Activated CD4-positive, alpha-beta T cell treated with anti-CD3 and anti-CD28 coated beads, Interleukin-2, amount 50 U/mL, for 48 hours (primary cell): ENCODE results near the gene ARPC2.
A peak's percentile ranks its signal among the peaks of the same experiment; 100 is the strongest.

Experiments used
- DNase-seq, 2 experiments: peaks; one replicate each; pipeline ENCODE4 v3.0.0-alpha.2; 2020

Gene ARPC2

DNA sequence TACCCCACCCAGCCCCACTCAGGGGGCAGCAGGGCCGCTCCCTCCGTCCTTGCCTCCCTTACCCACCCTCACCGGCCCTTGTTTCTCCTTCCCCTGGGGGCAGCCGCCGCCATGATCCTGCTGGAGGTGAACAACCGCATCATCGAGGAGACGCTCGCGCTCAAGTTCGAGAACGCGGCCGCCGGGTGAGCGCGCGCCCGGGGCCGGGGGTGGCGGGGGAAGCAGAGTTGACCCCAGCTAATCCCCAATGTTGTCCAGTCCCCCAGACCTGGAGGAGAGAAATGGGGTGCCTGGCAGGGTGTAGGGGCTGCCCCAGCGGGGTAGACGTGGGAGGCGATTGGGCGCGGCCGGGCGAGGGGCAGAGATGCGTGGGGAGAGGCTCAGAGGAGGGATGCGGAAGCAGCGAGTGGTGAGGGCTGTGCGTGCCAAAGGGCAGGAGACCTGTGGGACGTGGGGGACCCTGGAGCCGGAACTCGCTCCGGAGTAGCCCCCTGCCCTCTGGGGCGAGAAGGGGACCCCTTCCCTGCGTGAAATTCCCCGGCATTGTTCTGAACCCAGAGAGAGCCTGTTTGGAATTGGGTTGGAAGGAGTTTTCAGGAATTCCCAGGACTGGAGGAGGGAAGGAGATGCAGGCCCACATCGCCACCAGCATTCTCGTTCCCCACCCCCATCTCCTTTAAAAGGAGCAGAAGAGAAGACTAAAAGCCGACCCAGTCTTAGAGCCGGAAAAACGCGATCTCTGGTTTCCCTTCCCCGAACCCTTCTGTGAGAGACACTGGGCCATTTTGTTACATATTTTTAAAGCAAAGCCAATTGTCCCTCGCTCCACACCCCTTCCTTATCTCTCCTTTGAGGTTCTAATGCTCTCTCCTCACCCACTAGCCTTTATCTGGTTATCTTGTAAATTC is 625 bp downstream of the ARPC2 start:
- peak; percentile 78 to 83 for DNase-seq

DNA sequence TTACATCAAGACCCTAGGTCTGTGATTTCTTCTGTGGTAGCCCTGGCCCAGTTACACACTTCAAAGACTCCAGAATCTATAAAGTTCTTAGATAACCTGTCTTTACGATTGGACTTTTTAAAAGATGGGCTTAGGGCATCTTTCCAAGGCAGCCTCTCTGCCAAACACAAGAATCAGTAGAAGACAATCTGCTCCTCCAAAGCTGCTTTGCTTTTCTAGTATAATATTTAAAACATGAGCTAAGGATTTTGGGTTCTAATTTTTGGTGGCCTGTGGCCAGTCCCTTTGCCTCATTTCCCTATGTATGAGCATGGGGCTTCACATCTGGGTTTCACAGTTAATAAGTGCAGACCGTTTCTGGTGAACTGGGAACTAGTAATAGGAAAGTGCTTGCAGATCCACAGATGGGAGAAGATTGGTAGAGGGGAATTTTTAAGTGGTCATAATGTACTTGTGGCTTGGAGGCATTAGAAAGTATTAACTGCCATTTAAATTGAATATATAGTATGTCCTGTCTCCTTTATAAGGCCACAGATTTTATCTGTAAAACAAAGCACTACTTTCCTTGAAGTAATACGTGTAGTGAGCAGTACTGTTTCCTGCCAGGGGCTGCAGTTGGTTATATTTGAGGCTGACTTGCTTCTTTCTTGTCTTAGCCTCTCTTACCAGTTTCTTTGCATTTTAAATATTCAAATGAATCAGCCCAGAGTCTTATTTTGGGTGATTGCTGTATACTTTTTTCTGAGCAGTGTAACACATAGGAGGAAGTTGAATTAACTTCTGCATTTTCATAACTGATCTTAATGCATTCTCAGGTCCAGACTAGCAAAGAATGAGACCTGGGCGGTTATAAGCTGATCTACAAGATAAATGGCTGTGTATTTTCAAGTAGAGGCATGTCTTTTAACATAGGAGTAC is 1.5 kb downstream of the ARPC2 start:
- peak in 1 of 2 experiments; percentile 35 for DNase-seq

DNA sequence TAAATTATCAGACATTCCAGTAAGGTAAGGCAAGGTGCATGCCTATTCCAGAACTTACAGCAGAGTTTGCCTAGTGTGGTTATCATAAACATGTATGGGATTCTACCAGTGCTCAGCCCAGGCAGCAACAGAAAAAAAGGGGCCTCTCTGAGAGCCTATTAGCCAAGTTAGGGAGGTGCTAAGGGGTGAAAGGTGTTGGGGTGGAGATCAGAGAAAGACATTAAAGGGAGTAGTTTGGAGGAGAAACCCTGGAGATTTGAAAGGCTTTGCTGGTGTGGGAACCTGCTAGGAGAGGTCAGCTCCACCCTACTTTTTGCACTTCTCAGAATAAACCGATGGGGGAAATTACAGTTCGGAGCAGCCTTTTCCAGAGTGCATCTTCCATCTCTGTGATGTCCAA is 2.9 kb downstream of the ARPC2 start:
- DNase-seq = no peak

GRCh38 chr2:218221000-218221399 is 4.0 kb downstream of the ARPC2 start:
- no peak for DNase-seq

DNA sequence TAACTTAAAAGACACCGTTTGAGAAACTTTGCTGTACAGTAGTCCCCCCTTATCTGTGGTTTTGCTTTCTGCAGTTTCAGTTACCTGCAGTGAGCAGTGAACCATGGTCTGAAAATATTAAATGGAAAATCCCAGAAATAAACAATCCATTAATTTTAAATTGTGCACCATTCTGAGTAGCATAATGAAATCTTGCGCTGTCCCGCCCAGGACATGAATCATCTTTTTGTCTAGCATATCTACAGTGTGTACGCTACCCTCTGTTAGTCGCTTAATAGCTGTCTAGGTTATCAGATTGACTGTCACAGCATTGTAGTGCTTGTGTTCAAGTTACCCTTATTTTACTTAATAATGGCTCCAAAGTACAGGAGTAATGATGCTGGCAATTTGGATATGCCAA is 6.1 kb downstream of the ARPC2 start:
- peak in 1 of 2 experiments; percentile 31 for DNase-seq

DNA sequence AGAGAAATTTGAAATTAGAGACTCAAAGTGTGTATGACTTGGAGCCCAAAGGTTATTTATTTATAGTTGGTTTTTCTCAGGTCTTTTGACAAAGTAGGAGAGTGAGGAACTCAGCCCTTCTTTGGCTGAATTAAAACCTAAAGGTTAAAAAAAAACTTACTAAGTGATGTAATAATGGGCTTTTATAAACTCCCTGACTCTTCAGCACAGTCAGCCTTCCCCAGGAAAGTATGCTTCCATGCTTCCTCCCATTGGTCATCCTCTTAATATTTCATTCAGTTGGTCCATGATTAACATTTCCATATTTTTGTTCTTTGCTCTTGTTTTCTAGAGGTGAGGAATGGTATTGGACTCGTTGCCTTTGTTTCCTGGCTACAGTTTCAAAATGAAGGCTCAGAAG is 7.2 kb downstream of the ARPC2 start:
- DNase-seq = no peak

GRCh38 chr2:218226903-218227302 is 9.9 kb downstream of the ARPC2 start:
- no peak for DNase-seq

GRCh38 chr2:218228366-218229090 is 11.5 kb downstream of the ARPC2 start:
- DNase-seq = no peak

DNA sequence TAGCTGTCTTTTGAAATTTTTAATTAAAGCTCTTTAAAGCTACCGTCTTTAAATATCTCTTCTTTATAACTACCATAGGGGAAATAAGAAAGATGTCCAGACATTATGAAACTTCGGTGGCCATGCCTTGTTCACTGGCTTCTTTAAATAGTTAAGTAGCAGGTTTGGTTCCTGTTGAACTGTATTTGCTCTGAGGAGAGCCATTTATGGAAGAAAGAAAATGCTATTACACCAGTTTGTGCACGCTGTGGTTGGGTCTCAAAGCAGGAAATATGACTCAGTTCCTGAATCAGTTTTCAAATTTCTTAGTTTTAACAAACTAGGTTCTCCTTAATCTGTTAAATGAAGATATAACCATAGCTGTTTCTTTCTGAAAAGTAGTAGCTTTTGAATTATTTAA is 12.2 kb downstream of the ARPC2 start:
- peak in 1 of 2 experiments; percentile 39 for DNase-seq

- no peak for DNase-seq
These were observed 12.9 kb downstream of the ARPC2 start for GRCh38 chr2:218229851-218230250.

DNA sequence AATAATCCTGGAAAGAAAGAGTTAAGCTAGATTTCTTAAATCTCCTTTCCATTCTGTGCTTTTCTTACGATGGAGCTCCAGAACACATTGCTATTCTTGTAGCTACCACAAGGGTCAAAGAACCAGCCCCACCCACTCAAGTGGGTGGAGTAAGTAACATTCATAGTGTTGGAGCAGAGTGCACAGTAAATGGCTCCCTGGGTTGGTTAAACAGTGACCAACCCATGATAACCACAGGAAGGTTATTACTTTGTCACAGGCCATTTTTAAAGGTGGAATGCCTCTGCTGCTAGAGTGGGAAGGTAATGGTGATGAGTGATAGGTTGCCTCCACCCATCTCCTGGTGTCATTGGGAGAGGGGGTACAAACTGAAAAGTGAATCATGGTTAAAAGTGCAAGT is 13.9 kb downstream of the ARPC2 start:
- DNase-seq = peak in 1 of 2 experiments; percentile 37

DNA sequence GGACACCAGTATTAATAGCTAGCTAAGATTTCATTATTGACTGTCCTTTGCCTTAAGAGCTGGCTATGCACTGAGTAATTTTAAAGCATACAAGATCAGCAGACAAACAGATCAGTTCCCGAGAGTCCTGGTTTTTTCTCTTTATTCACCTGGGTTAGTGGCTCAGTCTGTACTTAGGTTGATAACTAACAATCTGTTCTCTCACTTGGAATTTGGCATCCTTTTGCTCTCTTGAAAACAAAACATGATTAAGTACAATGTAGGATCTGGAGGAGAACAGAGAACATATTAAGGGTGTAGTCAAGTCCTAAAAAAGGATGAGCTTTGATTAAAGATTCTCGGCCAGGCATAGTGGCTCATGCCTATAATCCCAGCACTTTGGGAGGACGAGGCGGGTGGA is 16.6 kb downstream of the ARPC2 start:
- DNase-seq = no peak

- no peak for DNase-seq
These were observed 17.5 kb downstream of the ARPC2 start for GRCh38 chr2:218234521-218234920.

DNA sequence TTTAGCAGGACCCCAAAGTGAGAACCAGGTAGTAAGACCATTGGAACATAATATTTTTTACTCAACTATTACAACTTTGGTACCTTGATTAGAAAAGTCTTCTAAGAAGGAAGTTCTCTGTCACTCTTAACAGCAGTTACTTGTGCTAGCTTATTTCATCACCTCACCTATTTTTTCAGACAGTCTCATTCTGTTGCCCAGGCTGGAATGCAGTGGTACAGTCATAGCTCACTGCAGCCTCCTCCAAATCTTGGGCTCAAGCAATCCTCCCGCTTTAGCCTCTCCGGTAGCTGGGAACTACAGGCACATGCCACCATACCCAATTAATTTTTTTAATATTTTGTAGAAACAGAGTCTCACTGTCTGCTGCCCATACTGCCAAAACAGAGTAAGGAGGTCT is 18.0 kb downstream of the ARPC2 start:
- DNase-seq = no peak

GRCh38 chr2:218236829-218237228 is 19.8 kb downstream of the ARPC2 start:
- no peak for DNase-seq

DNA sequence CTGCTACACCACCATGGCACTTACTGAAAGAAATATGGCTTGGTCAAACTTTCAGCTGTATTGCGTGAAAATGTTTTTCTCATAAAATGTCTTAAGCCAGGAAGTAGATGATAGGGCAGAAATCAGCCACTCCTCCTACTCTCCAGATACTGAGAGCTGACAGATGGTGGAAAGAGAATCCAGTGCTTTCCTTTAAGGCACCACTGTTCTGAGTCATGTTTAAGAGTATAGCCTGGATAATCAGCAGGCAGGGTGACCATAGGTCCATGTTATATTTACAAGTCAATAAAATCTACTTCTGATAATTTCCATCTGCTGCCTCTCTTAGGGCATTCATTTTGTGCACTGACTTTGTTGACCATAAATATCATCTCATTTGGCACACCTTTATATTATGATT is 21.9 kb downstream of the ARPC2 start:
- DNase-seq = no peak

DNA sequence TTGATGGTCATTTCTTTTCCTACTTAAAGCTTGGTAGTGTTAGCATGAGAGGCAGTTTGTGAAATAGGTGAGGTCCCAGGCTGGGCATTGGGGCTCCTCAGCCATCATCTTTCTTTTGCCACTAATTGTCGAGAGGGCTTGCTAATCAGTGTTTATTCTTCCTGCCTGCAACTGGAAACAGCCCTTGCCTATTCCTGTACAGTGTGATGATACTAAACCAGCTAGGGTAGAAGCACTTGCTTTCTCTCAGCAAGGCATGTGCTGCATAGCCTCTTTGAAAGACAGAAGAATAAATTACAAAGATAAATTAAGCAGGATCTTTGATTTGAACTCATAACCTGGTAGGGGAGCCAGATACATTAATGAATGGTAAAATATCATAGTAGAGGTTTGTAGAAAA is 27.2 kb downstream of the ARPC2 start:
- DNase-seq = no peak

DNA sequence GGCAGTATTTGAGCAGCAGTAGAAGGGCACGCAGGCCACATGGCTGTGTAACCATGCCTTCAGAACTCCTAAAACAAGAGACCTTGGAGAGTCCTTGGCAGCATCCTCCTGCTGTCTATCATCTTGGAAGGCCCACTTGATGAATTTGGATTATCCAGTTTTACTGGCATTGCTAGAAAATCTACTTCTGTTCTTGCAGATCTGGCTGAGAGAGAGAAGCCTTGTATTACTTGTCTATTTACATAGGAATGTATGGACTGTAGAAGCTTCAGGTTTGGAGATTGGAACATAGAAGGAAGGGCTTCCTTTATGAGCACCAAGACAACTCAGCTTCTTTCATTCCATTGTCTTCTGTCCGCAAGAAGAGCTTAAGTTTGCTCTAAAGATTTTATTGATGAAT is 27.7 kb downstream of the ARPC2 start:
- DNase-seq = no peak

- no peak for DNase-seq
These were observed 28.2 kb downstream of the ARPC2 start for GRCh38 chr2:218245214-218245613.

DNA sequence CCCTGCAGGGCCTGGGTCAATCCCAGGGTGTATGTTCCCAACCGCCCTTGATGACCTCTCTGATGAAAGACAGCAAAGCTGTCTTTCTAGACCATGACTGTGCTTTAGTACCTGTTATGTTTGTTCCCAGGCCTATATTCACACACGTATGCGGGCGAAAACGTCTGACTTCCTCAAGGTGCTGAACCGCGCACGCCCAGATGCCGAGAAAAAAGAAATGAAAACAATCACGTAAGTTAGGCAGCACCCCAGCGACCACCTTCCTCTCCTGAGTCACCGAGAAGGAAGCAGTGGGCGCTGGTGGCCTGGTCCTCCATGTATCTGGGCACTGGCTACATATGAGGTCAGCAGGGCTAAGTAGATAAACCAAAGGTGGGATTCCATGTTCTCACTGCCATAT is 32.7 kb downstream of the ARPC2 start:
- DNase-seq = no peak

- no peak for DNase-seq
These were observed 35.7 kb downstream of the ARPC2 start for GRCh38 chr2:218252509-218253231.

GRCh38 chr2:218253232-218253625 is 36.2 kb downstream of the ARPC2 start:
- no peak for DNase-seq
